Measurements from ENCODE around the gene CSTF1.
A peak's percentile ranks its signal among the peaks of the same experiment; 100 is the strongest.

The CSTF1 gene

GRCh38 chr20:56429941-56430340 lies 37.5 kb downstream of the CSTF1 start:
- TF ChIP-seq CTCF (IDR thresholded peaks at IDR 0.05; ENCODE audit: low read depth, low read length): no peak
- DNase-seq (ENCODE audit: low read depth in 2 of 2): no peak
- H3K4me3 ChIP-seq (replicated peaks in 1 of 2; ENCODE audit: low read depth in 2 of 2, low read length in 2 of 2): no peak overlapping the region

- TF ChIP-seq CTCF (IDR thresholded peaks at IDR 0.05; ENCODE audit: low read depth, low read length): no peak
- peak in 1 of 2 donors; percentile 31 for DNase-seq (ENCODE audit: low read depth in 2 of 2)
- no peak overlapping the region for H3K4me3 ChIP-seq (replicated peaks in 1 of 2; ENCODE audit: low read depth in 2 of 2, low read length in 2 of 2)
These were observed 38.0 kb downstream of the CSTF1 start for GRCh38 chr20:56430461-56430860.

- no peak overlapping the region for H3K4me3 ChIP-seq (replicated peaks in 1 of 2; ENCODE audit: low read depth in 2 of 2, low read length in 2 of 2)
- no peak for DNase-seq (ENCODE audit: low read depth in 2 of 2)
- no peak for TF ChIP-seq CTCF (IDR thresholded peaks at IDR 0.05; ENCODE audit: low read depth, low read length)
These were observed 38.5 kb downstream of the CSTF1 start for GRCh38 chr20:56430957-56431356.

- no peak overlapping the region for H3K4me3 ChIP-seq (replicated peaks in 1 of 2; ENCODE audit: low read depth in 2 of 2, low read length in 2 of 2)
- no peak for DNase-seq (ENCODE audit: low read depth in 2 of 2)
- no peak for TF ChIP-seq CTCF (IDR thresholded peaks at IDR 0.05; ENCODE audit: low read depth, low read length)
These were observed 39.0 kb downstream of the CSTF1 start for GRCh38 chr20:56431471-56431870.

DNA sequence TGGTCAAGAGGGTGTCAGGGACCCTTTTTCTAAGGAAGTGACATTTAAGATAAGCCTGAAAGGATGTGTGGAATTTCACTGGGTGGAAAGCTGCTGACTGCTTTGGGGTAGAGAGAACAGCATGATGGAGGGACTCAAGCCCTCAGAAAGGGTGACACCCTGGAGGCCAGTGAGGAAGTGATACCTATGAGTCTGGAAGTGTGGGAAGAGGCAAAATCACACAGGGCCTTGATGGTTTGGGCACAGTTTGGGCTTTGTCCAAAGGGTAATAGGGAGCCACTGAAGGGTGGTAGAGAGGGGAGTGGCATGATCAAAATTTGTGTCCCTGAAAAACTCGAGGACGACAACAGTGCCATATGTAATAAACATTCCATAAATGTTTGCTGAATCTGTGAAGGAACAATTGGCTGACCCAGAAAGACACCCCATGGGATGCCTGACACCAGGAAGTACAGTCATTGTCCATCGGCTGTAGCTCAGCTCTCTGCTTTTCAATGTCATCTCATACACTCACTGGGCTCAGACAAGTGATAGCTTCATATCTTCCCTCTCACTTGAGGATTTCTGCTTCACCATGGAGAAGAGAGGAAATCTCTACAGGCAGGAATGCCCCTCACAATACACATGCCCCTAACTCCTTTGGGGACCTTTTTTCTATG lies 40.9 kb downstream of the CSTF1 start:
- DNase-seq (ENCODE audit: low read depth in 2 of 2): peak in 1 of 2 donors; percentile 49
- no peak overlapping the region for H3K4me3 ChIP-seq (replicated peaks in 1 of 2; ENCODE audit: low read depth in 2 of 2, low read length in 2 of 2)
- TF ChIP-seq CTCF (IDR thresholded peaks at IDR 0.05; ENCODE audit: low read depth, low read length): no peak

- peak; percentile 76 to 92 for DNase-seq (ENCODE audit: low read depth in 2 of 2)
- H3K4me3 ChIP-seq (replicated peaks in 1 of 2; ENCODE audit: low read depth in 2 of 2, low read length in 2 of 2): no peak overlapping the region
- TF ChIP-seq CTCF (IDR thresholded peaks at IDR 0.05; ENCODE audit: low read depth, low read length): no peak
These were observed 41.4 kb downstream of the CSTF1 start for GRCh38 chr20:56433880-56434255.

Measured in cardiac fibroblast (primary cell).